ENCODE measurements around the gene CCDC149.

Gene CCDC149

DNA sequence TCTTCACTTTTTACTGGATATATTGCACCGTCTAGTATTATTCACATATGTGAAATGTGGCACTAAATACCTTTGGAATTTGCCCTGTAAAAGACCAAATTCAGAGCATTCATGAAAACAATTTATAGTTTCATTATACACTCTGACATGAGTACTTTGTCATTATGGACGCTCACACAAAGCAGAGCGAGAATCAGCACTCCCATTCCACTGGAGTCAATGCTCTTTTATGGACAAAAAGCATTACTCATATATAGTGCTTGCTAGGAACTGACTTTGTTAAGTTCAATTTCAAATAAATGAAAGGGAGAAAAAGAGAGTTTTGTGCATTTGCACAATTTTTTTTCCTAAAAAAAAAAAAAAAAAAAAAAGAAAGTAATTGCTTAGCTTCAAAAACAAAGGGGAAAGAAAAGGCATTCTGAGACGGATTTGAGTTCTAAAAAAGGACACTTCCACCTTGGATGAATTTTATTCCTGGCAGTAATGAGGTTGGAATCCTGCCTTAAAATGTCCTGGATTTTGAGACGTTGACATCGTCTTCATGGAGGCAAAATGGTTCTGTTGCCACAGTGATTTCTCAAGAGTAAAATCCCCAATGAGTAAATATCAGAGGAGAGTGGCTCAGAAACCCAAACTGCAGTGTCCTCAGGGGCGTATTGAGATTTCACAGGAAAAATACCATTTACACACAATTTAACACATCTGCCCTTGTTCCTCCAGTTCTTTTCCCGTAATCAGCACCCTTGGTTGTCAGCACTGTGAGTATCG, 34.8 kb downstream of the CCDC149 start:
- no peak for DNase-seq

GRCh38 chr4:24876431-24876830, 36.4 kb downstream of the CCDC149 start:
- no peak for DNase-seq

- no peak for DNase-seq
Measured at GRCh38 chr4:24872720-24873119, 40.1 kb downstream of the CCDC149 start.

- no peak for DNase-seq
Measured at GRCh38 chr4:24871210-24871609, 41.6 kb downstream of the CCDC149 start.

DNA sequence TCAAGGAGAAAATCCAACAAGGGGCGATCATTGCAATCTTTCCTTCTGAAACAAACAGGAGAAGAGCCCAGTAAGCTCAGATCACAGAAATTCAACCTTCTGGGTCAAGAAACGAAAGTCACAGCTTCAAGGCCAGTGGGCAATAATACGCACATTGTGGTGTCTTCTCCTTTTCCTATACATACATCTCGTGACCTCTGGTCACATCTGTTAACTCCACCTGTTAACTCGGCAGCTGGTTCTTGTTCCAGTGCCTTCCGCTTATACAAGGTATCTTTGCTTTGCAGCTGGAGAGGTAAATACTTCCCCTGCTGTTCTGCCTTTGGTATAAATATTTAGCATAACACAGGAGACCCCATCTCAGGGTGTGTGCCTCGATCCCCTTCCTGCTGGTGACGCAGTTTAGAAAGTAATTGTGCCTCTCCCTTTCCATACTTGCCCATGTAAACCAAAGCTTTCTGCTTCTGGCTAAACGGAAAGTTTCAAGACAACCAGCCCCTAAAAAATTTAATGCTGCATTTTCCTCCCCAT, 45.0 kb downstream of the CCDC149 start:
- no peak for DNase-seq

DNA sequence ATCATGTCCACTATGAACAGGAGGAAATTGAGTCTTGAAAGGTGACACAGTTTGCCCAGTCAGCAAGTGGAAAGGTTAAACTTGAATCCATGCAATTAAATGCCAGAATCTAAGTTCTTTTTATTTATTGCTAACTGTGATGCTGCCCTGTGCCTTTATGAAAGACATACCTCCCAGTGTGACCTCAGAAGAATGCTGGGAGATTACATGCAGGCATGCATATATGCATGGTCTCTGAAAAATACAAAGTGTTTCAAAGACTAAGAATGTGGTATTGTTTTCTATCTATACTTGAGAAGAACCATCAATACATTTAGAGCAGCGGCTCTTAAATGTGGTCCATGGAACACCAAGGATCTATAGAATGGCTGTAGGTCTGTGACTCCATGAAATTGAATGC, 45.6 kb downstream of the CCDC149 start:
- DNase-seq: no peak

DNA sequence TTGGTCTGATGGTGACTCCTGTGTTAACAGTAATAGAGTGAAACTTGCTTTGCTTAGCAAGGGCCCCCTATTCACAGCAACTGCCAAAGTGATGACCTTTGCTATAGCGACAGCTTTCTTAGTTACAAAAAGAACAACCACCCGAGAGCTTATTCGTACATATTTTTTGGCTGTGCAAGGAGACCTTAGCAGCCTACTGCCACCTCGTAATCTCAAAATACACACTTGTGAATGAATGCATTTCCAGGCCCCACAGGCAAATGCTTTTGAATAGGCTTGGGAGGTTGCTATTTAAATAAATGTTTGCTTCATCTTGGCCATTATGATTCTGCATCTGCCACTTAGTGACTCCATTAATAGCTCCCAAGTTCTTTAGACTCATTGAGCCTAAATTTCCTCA, 47.4 kb downstream of the CCDC149 start:
- no peak for DNase-seq

DNA sequence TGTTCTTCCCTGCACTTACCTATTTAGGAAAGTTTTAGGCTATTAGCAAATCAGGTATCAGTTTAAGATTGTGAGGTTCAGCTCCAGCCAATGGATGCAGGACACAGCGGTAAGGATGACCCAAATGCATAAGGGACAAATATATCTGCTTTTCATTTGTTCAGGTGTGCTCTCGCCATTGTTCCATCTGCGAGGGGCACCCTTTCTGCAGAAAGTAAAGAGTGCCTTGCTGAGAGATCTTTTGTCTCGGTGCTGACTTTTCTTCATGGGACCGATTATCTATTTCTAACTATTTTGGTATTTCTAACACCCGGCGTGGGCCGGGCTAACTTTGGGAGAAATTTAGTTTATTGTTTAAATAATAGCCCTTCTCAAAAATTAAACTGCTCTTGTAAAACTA, 49.0 kb downstream of the CCDC149 start:
- DNase-seq: no peak

DNA sequence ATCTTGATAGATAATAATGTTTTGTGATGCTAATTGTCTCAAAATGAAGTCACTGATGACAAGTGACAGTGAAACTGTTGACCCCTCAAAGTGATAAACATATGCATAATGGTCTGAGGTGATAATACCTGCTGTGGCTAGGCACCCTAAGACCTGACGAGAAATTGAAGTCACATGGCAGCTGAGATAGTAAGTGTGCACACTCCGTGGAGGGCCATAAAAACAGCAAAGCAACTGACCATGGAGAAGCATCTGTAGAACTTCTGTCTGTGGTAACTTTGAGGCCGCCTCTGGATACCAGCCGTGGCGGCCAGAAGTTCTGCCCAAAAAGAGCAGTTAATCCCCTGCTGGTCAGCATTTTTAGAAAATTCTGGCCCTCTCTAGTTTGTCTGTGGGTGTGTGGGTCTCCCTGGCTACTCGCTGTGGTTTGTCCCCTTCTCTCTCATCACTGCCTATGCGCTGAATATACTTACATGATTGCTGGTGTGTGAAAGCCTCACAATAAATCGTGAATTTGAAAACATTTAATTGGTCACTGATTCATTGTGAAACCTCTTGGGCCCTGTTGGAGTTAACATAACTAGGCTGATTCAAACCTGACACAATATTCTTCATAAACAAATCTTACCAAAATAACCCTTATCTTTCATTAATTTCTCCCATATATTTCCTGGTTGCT, 50.6 kb downstream of the CCDC149 start:
- DNase-seq: no peak

- DNase-seq: no peak
Measured at GRCh38 chr4:24858550-24858949, 54.3 kb downstream of the CCDC149 start.

GRCh38 chr4:24858026-24858425, 54.8 kb downstream of the CCDC149 start:
- no peak for DNase-seq

GRCh38 chr4:24856586-24856985, 56.3 kb downstream of the CCDC149 start:
- no peak for DNase-seq

DNA sequence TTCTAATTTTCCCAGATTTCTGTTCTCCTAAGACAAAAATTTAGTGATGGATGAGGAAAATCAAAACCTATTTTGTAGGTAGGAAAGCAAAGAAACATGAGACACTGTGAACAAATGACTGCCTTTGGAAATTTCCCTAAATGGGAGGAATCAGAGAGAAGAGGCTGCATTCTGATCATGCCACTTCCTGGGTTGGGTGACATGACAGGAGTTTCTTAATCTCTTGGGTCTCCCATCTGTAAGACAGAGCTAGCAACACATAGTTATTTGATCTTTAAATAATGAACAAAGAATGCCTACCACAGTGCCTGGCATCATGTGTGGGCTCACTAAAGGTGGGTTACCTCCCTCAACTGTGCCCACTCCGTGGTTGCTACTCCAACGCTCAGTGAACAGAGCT, 57.1 kb downstream of the CCDC149 start:
- no peak for DNase-seq

GRCh38 chr4:24853142-24853541, 59.7 kb downstream of the CCDC149 start:
- no peak for DNase-seq

DNA sequence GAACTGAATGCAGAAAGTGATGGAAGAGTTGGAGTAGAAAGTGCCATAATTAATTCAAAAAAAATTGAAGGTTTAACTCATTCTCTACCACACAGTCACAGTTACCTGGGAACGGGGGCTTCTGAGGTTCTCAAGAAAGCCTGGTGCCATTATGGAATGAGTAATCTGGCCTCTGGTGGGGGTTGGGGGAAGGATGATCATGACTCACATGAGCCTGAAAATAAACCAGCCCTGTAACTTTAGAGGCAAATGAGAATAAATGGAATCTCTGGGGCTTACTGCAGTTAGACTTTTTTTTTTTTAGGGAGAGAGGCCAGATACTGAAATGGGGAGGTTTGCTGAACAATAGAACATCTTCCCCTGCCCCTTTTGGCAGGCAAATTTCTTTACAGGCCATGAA, 62.2 kb downstream of the CCDC149 start:
- DNase-seq: no peak

- DNase-seq: no peak
Measured at GRCh38 chr4:24849756-24850155, 63.1 kb downstream of the CCDC149 start.

DNA sequence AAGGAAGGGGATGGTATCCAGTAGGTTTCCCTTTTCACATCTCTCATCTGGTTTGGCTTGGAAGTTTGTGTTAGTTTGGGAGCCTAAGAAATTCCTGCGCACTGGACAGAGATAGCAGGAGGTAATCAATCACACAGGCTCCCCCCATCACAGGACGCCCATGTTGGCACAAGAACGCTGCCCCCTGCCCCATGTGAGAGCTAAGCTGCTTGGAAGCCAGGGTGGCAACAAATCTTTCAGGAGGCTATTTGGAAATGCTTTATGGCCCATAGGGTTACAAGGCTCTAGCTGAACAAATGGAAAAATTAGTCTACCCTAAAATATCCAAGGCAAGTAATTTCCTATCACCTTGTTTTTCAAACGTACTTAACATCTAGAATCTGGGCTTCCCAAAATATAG, 63.5 kb downstream of the CCDC149 start:
- DNase-seq: no peak

- no peak for DNase-seq
Measured at GRCh38 chr4:24846716-24847115, 66.1 kb downstream of the CCDC149 start.

DNA sequence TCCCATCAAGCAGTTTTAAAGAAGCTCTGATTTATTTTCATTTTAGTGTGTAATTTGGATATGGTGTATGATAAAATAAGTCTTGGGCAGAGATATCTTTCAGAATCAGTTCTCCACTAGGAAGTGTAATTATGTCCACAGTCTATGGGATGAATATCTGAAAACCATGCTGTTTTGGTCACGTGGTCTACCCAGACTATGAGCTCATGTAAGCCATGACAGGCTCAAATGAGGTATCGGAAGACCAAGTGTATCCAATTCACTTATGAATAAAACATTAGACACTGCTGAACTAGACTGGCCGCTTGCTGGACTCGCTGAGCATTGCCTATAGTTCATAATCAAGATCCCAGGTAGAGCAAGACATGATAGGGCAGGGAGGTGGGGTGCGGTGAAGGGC, 66.9 kb downstream of the CCDC149 start:
- DNase-seq: no peak

DNA sequence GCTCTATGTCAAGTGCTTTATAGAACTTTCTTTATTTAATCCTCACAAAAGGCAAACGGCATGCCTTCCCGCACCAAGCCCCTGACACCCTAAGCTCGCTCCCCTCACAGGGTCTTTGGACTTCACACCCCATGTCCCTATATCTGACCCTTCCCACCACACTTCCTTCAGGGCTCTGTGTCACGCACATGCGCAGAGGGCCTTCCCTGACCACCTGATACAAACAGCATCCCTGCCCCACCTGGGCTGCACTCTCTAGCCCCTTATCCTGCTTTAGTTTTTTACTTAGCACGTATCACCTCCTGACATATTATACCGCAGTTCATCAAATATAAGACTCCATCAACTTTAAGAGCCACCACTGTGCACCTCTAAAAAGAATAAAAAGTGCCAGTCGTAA, 67.7 kb downstream of the CCDC149 start:
- DNase-seq: no peak

DNA sequence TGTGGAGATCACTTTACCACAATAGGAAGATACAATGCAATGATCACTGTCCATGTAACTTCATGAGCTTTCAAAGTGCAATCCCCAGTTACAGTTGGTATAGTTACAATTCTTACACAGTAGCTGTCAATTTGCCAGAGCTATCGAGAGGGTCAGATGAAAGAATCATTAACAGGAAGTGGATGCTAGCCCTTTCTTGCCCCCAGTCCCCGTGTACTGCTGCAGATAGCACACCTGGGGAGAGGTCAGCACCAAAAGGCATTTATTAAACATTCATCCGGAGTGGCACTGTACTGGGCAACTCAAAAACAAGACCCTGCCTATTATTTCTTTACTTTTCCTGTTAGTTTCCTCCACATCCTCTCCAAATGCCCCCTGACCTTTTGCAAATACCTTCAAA, 69.7 kb downstream of the CCDC149 start:
- no peak for DNase-seq

DNA sequence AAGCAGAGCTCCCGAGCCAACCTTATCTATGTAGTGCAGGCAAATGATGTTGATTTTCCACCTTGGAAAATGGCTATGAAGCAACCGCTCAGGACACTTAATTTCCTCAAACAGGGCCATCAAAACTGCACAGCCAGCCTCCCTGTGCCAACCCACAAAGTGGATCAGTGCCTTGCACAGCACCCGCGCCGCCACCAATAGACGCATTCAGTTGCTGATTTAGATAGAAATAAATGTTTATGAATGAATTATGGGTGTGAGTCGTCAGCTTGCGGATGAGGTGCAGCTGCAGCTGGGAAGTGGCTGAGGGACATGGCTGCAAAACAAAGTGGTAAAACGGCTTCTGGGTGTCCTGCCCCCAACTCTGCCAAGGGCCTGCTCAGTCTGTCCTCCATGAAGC, 70.5 kb downstream of the CCDC149 start:
- no peak for DNase-seq

DNA sequence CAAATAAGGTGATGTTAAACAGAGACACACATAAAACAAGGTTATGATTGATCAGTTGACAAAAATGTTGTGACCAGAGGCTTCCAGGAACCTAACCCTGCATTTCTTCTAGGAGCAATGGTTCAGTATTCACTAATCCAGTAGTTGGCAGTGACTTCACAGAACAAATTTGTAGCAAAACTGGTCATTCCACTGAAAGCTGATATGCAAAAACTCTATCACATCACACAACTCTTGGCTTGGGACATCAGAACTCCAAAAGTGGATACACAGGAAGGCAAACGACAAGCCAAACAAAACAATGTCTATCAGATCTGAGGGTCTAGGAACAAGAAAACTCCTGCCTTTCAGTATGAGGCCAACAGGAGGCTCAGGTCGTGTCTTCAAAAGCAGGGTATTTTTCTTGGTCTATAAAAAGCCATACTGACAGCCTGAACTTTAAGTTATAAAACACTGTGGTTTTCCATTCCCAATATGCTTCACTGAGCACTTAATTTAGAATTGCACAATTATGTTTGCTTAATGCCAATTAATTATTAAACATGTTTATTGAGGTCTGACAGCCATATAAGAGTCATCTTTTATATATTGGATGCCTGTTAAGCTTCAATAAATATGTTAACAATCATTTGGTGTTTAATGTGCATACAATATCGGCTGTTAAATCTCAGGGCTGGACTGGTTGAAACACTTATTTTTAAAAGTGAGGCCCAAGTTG, 71.9 kb downstream of the CCDC149 start:
- DNase-seq: no peak

DNA sequence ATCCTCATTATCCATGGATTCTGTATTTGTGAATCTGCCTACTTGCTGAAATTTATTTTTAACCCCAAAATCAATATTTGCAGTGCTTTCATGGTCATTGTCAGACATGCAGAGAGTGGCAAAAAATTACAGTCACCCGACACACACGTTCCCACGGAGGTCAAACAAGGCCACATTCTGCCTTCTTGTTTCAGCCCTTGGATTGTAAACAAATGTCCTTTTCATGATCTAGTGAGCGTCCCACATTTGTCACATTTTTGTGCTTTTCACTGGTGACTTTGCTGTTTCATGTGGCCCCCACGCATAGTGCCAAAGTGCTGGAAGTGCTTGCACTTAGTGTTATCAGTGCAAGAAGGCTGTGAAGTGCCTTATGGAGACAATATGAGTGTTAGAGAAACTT, 72.5 kb downstream of the CCDC149 start:
- no peak for DNase-seq

All from activated CD4-positive, alpha-beta T cell treated with anti-CD3 and anti-CD28 coated beads, Interleukin-2, amount 50 U/mL, for 4 hours (primary cell).